ENCODE results near the gene RFC5.

GRCh38 chr12:118061011-118061872, 44.7 kb downstream of the RFC5 start, which contains the start of gene WSB2:
- no peak for TF ChIP-seq CTCF (IDR thresholded peaks at IDR 0.05; ENCODE audit: low read depth, low read length, missing input control)
- TF ChIP-seq FOXA1 (IDR thresholded peaks at IDR 0.05): no peak
- TF ChIP-seq YY1 (IDR thresholded peaks at IDR 0.05): no peak
- TF ChIP-seq EGR1 (IDR thresholded peaks at IDR 0.05; ENCODE audit: low read depth in 2 of 2): no peak
- no peak for TF ChIP-seq GABPA (IDR thresholded peaks at IDR 0.05 in 1 of 2, conservative IDR thresholded peaks at IDR 0.05 in 1 of 2)
